Chondrocyte (in vitro differentiated cells): ENCODE data around the gene SERP2. TPM values are rescaled to one million over a fixed set of nuclear protein-coding genes. Genes with fewer than 3 reads are reported as not detected.

Experiments used
- DNase-seq: peaks from one replicate; pipeline ENCODE4 v3.0.0; 2021; ENCODE audit warnings: mixed read lengths, low spot score
- H3K27ac Mint-ChIP-seq: one replicate; pipeline ENCODE4 v1.8.0; 2021; ENCODE audit warnings: mild to moderate bottlenecking, moderate library complexity, mixed read lengths; ENCODE audit not compliant: unreplicated experiment
- H3K27me3 Mint-ChIP-seq: 2 replicates; pipeline ENCODE4 v1.8.0; 2021; ENCODE audit warnings: low read depth, mixed read lengths
- H3K36me3 Mint-ChIP-seq: 2 replicates; pipeline ENCODE4 v1.8.0; 2021; ENCODE audit warnings: low read depth, mixed read lengths
- H3K4me1 Mint-ChIP-seq: 2 replicates; pipeline ENCODE4 v1.8.0; 2021; ENCODE audit warnings: low read depth, mild to moderate bottlenecking, mixed read lengths
- H3K4me3 Mint-ChIP-seq: one replicate; pipeline ENCODE4 v1.8.0; 2021; ENCODE audit warnings: mild to moderate bottlenecking, moderate library complexity, mixed read lengths; ENCODE audit not compliant: unreplicated experiment
- H3K9me3 Mint-ChIP-seq: 2 replicates; pipeline ENCODE4 v1.8.0; 2021; ENCODE audit warnings: low read depth, mixed read lengths
- total RNA-seq: library from RNA; stranded (reverse); gene quantifications from 3 replicates; pipeline ENCODE4 v1.2.1, GENCODE V29; 2021
- TF ChIP-seq, protein P1 (sequence below): fragments of 200-600 bp; sonication (generic); IDR thresholded peaks from 2 replicates; pipeline ENCODE4 v1.5.0; 2021; ENCODE audit warnings: antibody characterized with exemption, mild to moderate bottlenecking, moderate library complexity

Gene SERP2
- total RNA-seq, 1 donor from 2014 or later, result 6.7 TPM

DNA sequence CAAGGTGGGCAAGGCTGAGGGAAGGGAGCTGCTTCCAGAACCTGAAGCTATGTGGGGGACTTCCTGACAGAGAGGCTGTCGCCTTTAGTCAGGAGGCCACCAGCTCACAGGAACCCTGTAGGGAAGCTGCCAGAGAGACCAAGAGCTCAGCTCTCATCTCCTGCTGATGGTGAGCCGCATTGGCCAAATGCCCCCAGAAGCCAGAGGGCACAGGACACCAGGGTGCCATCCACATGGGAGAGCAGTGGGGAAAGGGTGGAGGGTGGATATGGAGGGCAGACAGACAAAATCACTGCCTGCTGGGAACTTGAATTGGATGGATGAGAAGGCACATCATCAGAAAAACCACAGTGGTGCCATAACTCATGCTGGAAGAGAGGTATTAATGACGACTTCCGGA is 36.0 kb downstream of the SERP2 start:
- no peak overlapping the region for H3K27ac Mint-ChIP-seq
- peaks cover 1% of the 10 kb centered on the region for H3K27me3 Mint-ChIP-seq
- H3K4me3 Mint-ChIP-seq, result no peak overlapping the region
- TF ChIP-seq, protein P1, sequence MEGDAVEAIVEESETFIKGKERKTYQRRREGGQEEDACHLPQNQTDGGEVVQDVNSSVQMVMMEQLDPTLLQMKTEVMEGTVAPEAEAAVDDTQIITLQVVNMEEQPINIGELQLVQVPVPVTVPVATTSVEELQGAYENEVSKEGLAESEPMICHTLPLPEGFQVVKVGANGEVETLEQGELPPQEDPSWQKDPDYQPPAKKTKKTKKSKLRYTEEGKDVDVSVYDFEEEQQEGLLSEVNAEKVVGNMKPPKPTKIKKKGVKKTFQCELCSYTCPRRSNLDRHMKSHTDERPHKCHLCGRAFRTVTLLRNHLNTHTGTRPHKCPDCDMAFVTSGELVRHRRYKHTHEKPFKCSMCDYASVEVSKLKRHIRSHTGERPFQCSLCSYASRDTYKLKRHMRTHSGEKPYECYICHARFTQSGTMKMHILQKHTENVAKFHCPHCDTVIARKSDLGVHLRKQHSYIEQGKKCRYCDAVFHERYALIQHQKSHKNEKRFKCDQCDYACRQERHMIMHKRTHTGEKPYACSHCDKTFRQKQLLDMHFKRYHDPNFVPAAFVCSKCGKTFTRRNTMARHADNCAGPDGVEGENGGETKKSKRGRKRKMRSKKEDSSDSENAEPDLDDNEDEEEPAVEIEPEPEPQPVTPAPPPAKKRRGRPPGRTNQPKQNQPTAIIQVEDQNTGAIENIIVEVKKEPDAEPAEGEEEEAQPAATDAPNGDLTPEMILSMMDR, result no peak
- DNase-seq, result no peak
- no peaks in the 10 kb centered on the region for H3K36me3 Mint-ChIP-seq
- no peaks in the 10 kb centered on the region for H3K9me3 Mint-ChIP-seq
- H3K4me1 Mint-ChIP-seq, result peaks cover 5% of the 10 kb centered on the region

DNA sequence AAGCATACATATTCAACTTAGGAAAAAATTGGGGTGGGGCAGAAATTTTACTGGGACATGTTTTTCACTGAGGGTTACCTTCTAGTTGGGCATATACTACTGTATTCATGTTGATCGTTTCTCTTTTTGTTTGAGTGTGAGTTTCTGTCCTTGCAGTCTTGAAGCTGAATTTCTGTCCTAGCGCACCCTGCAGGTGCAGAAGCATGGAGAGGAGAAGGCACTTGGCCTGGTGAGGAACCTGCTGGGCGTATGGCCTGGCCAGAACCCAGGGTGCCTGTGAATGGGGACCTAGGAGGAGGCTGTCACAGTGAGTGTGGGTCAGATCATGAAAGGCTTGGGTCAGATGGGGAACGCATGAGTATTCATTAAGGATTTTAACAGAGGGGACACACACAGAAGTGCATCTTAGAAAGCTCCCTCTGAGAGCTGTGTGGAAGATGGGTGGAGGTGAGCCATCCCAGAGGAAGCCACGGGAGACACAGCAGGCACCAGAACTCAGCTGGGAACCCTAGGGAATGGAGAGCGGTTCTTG is 36.8 kb downstream of the SERP2 start:
- Mint-ChIP-seq H3K27ac (no peak overlapping the region), H3K9me3 (no peaks in the 10 kb centered on the region), H3K36me3 (no peaks in the 10 kb centered on the region), H3K27me3 (peaks cover 1% of the 10 kb centered on the region), H3K4me3 (no peak overlapping the region), H3K4me1 (peaks cover 5% of the 10 kb centered on the region)
- TF ChIP-seq, protein P1, result no peak
- DNase-seq, result no peak

DNA sequence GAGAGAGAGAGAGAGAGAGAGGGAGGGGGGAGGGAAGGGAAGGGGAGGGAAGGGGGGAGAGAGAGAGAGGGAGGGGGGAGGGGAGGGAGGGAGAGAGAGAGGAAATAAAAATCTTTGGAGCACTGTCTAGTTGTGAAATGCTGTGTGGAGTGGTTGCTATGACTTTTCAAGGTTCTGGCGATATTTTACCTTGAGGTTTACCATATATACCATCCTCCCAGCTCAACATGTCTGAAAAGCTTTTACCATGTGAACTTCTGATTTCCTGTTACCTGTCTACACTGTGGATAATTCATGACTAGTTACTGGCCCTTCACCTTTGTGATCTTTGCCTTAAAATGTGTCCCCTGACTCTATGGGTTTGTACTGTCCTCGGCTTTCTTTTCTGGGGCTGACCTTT is 38.2 kb downstream of the SERP2 start:
- DNase-seq, result no peak
- no peaks in the 10 kb centered on the region for H3K36me3 Mint-ChIP-seq
- TF ChIP-seq, protein P1, result no peak
- H3K4me3 Mint-ChIP-seq, result no peak overlapping the region
- peaks cover 5% of the 10 kb centered on the region for H3K4me1 Mint-ChIP-seq
- H3K27ac Mint-ChIP-seq, result no peak overlapping the region
- no peaks in the 10 kb centered on the region for H3K9me3 Mint-ChIP-seq
- H3K27me3 Mint-ChIP-seq, result no peaks in the 10 kb centered on the region

DNA sequence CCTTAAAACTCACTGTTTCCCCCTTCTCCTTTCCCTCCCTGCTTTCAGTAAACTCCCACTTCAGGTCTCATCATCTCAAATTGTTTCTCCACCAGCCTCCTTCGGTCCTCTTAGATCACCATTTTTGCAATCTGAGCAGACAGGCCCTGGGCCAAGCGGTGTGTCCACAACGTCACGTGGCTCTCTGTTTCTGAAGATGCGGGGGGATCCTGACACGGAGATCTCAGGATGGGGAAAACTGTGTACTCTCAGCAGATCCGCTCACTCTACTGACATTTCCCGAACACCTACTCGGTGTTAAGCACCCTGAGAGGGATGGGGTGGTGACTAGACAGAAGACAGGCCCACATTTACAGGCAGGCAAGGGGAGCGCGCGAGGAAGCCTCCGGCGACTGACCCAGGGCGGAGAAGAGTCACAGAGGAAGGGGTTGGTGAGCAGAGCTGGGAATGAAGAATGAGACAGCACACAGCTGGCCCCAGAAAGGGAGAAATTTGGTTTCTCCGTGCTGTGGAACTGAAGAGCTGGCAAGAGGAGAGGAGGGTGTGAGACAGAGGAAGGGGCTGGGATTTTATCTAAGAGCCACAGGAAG is 38.8 kb downstream of the SERP2 start:
- DNase-seq, result no peak
- H3K27ac Mint-ChIP-seq, result no peak overlapping the region

DNA sequence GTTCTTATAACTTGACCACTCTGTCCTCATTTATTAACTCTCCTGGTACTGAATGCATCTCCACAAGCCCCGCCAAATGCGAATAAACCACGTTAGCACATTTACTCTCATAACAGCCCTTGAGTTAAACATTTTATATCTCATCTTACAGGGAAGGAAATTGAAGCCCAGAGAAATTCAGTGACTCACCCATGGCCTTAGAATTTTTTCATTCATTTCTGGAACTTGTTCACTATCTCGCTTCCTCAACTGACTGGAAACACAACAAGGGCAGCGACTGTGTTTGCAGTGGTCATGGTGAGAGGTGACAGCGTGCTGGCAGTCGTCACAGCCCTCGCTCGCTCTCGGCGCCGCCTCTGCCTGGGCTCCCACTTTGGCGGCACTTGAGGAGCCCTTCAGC is 39.5 kb downstream of the SERP2 start:
- H3K27me3 Mint-ChIP-seq, result no peaks in the 10 kb centered on the region
- TF ChIP-seq, protein P1, result no peak
- H3K9me3 Mint-ChIP-seq, result no peaks in the 10 kb centered on the region
- no peak for DNase-seq
- H3K36me3 Mint-ChIP-seq, result no peaks in the 10 kb centered on the region
- H3K4me3 Mint-ChIP-seq, result no peak overlapping the region
- H3K27ac Mint-ChIP-seq, result no peak overlapping the region
- peaks cover 9% of the 10 kb centered on the region for H3K4me1 Mint-ChIP-seq

More for the DNA sequence above, 38.8 kb downstream of the SERP2 start:
- H3K36me3 Mint-ChIP-seq, result no peaks in the 10 kb centered on the region
- no peaks in the 10 kb centered on the region for H3K27me3 Mint-ChIP-seq
- TF ChIP-seq, protein P1, result no peak
- H3K9me3 Mint-ChIP-seq, result no peaks in the 10 kb centered on the region
- no peak overlapping the region for H3K4me3 Mint-ChIP-seq
- peaks cover 6% of the 10 kb centered on the region for H3K4me1 Mint-ChIP-seq
